Kidney (tissue), 14 donors: ENCODE results near the gene TBCD. TPM values are rescaled to one million over a fixed set of nuclear protein-coding genes. Genes with fewer than 3 reads are reported as not detected.

ENCODE experiments used
- DNase-seq, 5 donors: peaks; one replicate each; pipeline ENCODE4 v3.0.0-alpha.2; 2013 to 2020
- FAIRE-seq: peaks from 2 replicates; lab custom pipeline; 2012; peaks lifted over from hg19 to GRCh38; lab: Jason Lieb, UNC
- H3K27ac ChIP-seq, 2 donors: one replicate each; pipeline ENCODE4 v1.7.0; 2013; ENCODE audit warnings: low read depth in 2 of 2, low read length in 2 of 2, inconsistent platforms in 1 of 2
- H3K27me3 ChIP-seq: one replicate; pipeline ENCODE4 v1.7.1; 2013; ENCODE audit warnings: low read length, inconsistent platforms; ENCODE audit not compliant: control insufficient read depth, insufficient read depth
- H3K36me3 ChIP-seq, 3 donors: one replicate each; pipeline versions ENCODE4 v1.7.0 to v1.7.1; 2013; ENCODE audit warnings: low read length in 3 of 3, control low read depth in 1 of 3, inconsistent platforms in 1 of 3; ENCODE audit not compliant: insufficient read depth in 3 of 3, control insufficient read depth in 2 of 3
- H3K4me1 ChIP-seq, 3 donors: one replicate each; pipeline versions ENCODE4 v1.7.0 to v1.7.1; 2013; ENCODE audit warnings: low read length in 3 of 3, inconsistent platforms in 1 of 3, low read depth in 1 of 3; ENCODE audit not compliant: control insufficient read depth in 2 of 3, insufficient read depth in 2 of 3
- H3K4me3 ChIP-seq, 3 donors: one replicate each; pipeline versions ENCODE4 v1.7.0 to v1.8.1; 2013; ENCODE audit warnings: low read length in 3 of 3, control low read depth in 1 of 3, inconsistent platforms in 1 of 3
- H3K9ac ChIP-seq, 3 donors: one replicate each; pipeline versions ENCODE4 v1.7.0 to v1.7.1; 2013; ENCODE audit warnings: low read length in 3 of 3, control low read depth in 1 of 3, inconsistent platforms in 1 of 3
- H3K9me3 ChIP-seq, 3 donors: one replicate each; pipeline versions ENCODE4 v1.7.0 to v1.7.1; 2013; ENCODE audit warnings: low read length in 3 of 3, control low read depth in 1 of 3, inconsistent platforms in 1 of 3; ENCODE audit not compliant: control insufficient read depth in 2 of 3, insufficient read depth in 1 of 3
- intact Hi-C: fragments of 100-400 bp; cut with DNase I; formaldehyde crosslinking; loops from one replicate; pipeline ENCODE4 v1.11.1; 2022
- polyA plus RNA-seq: library from polyadenylated mRNA; stranded (reverse); fragments of 350-450 nt; fragmentation: Illumina TruSeq; extraction: RNeasy Lipid Tissue Mini Kit (QIAGEN cat#74804); gene quantifications from one replicate; pipeline ENCODE4 v1.2.3, GENCODE V29; 2014; ENCODE audit warnings: low read depth, low replicate concordance; ENCODE audit not compliant: insufficient read depth
- total RNA-seq: library from RNA; stranded (reverse); fragmentation: NEBNext Ultra II Directional; extraction: Animal tissue kit (Norgen Biotek cat#: 25700); gene quantifications from one replicate; pipeline ENCODE4 v1.2.1, GENCODE V29; 2021
- TF ChIP-seq, protein P1 (sequence below): IDR thresholded peaks from 3 replicates; pipeline ENCODE4 v1.5.1; 2012; ENCODE audit warnings: mild to moderate bottlenecking, moderate library complexity, borderline replicate concordance; ENCODE audit not compliant: insufficient read depth; ENCODE audit errors: extremely low read depth
- donor health status: control.
- donor health status: control.
- donor health status: control.
- donor health status: control.
- donor health status: control.
- donor health status: DM: yes; HTN: yes; CAD: no.
- donor health status: Normal renal cell carcinoma (clear cell type).

The TBCD gene
- total and polyA plus RNA-seq, 2 donors from 2014 or later: 72.8 to 78.7 TPM

DNA sequence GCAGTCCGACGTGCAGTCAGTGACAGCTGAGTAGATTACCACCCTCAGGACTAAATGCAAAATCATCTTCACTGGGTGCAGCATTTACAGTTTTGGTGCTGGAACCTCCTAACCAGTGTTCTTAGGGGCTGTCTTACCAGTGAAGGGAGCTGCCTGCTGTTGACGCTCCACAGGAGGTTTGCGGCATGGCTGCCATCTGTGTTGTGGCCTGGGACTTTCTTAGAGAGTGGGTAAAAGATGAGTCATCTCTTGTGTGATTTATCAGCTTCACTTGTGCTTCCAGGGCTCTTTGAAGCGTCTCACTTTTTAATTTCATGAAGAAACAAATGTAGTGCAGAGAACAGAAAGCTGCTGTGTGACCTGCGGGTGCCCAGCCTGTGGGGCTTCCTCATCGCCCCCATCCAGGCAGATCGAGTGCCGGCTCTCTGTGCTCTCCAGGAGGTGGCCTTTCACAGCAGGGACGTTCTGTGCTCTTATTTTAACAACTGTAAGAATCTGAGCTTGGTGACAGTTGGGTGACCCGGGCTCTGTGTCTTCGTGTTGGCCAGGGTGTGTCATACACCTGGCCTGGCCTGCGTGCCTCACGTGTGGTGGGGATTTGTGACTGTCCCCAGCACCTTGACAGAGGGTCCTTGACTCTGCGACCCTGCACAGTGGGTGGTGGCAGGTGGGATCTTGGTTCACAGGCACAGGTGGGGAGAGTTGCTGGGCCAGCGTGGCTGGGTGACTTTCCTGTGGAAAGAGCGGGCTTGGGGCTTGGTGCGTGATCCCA is 112.3 kb downstream of the TBCD start:
- H3K27ac ChIP-seq: no peak overlapping the region
- no peaks in the 10 kb centered on the region for H3K36me3 ChIP-seq
- TF ChIP-seq, protein P1, sequence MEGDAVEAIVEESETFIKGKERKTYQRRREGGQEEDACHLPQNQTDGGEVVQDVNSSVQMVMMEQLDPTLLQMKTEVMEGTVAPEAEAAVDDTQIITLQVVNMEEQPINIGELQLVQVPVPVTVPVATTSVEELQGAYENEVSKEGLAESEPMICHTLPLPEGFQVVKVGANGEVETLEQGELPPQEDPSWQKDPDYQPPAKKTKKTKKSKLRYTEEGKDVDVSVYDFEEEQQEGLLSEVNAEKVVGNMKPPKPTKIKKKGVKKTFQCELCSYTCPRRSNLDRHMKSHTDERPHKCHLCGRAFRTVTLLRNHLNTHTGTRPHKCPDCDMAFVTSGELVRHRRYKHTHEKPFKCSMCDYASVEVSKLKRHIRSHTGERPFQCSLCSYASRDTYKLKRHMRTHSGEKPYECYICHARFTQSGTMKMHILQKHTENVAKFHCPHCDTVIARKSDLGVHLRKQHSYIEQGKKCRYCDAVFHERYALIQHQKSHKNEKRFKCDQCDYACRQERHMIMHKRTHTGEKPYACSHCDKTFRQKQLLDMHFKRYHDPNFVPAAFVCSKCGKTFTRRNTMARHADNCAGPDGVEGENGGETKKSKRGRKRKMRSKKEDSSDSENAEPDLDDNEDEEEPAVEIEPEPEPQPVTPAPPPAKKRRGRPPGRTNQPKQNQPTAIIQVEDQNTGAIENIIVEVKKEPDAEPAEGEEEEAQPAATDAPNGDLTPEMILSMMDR: no peak
- H3K9me3 ChIP-seq: no peaks in the 10 kb centered on the region
- FAIRE-seq: no peak
- H3K4me1 ChIP-seq: peaks cover 3 to 23% (median 14%) of the 10 kb centered on the region in 3 donors
- H3K9ac ChIP-seq: peak overlapping the region in 1 of 3 donors; percentile 8
- no peak overlapping the region for H3K4me3 ChIP-seq
- no peaks in the 10 kb centered on the region for H3K27me3 ChIP-seq
- intact Hi-C loops: no loop called here
- DNase-seq: peak in 1 of 5 donors; percentile 37

DNA sequence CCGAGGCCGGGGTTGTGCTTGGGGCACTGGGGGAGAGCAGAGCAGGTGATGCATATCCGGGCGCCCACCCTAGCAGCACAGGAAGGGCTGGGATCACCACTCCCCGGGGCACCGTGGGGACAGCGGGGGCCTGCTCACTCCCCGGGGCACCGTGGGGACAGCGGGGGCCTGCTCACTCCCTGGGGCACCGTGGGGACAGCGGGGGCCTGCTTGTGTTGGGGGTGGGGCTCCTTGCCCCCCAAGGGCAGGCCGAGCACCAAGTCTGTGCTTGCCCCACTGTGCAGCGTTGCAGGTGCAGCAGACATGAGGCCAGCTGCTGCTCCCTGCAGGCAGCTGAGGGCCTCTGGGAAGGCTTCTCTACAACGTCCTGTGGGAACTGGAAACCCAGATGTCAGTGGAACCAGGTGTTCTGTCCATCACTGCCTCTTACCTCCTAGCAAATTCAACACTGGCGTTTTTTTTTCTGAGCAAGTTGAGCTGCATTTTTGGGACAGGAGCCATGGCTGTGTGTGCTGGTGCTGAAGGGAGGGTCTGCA is 112.9 kb downstream of the TBCD start:
- intact Hi-C loops: no loop called here
- H3K4me3 ChIP-seq: no peak overlapping the region
- FAIRE-seq (no peak), DNase-seq (peak in 1 of 5 donors; percentile 37)
- H3K9me3 ChIP-seq: no peaks in the 10 kb centered on the region
- H3K36me3 ChIP-seq: no peaks in the 10 kb centered on the region
- no peak overlapping the region for H3K9ac ChIP-seq
- TF ChIP-seq, protein P1: no peak
- no peaks in the 10 kb centered on the region for H3K27me3 ChIP-seq
- H3K27ac ChIP-seq: no peak overlapping the region
- H3K4me1 ChIP-seq: peaks cover under 1 to 16% (median 8%) of the 10 kb centered on the region in 3 donors

DNA sequence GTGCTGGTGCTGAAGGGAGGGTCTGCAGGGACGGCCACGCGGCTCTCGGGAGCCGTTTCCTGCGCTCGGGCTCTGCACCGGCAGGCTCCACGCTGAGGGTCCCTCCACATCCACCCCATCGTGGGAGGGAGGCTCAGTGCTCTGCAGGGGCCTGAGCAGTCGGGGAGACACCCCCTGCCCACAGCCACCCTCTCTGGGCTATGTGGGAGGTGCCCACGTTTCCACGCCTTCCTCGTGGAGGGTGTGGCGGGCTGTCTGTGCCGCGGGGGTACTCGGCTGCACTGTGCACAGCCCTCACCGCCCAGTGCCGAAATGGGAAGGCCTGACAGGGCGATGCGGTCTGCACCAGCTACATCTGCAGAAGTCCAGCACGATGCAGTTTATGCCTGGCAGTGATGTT is 113.4 kb downstream of the TBCD start:
- peak overlapping the region in 1 of 3 donors; percentile 55 for H3K9ac ChIP-seq
- intact Hi-C loops: no loop called here
- TF ChIP-seq, protein P1: no peak
- no peak overlapping the region for H3K4me3 ChIP-seq
- no peaks in the 10 kb centered on the region for H3K36me3 ChIP-seq
- no peak for FAIRE-seq
- H3K4me1 ChIP-seq: peaks cover 0 to 11% (median 3%) of the 10 kb centered on the region in 3 donors
- peak in 1 of 5 donors; percentile 46 for DNase-seq
- H3K27ac ChIP-seq: no peak overlapping the region
- H3K27me3 ChIP-seq: no peaks in the 10 kb centered on the region
- no peaks in the 10 kb centered on the region for H3K9me3 ChIP-seq
